Spleen (tissue), 11 donors: ENCODE results near the gene CST7. TPM values are rescaled to one million over a fixed set of nuclear protein-coding genes. Genes with fewer than 3 reads are reported as not detected.

Experiments used
- DNase-seq: peaks from one replicate; pipeline ENCODE4 v3.0.0-alpha.2; 2020
- H3K27ac ChIP-seq, 8 donors: fragments of 200-600 bp; sonication (generic) in 7 of 8; 1 replicate in 4 of 8; 2 replicates in 4 of 8; pipeline versions ENCODE4 v1.5.0 to v1.8.0; 2016 to 2021; ENCODE audit warnings: inconsistent platforms in 4 of 8, mild to moderate bottlenecking in 4 of 8, moderate library complexity in 1 of 8
- H3K27me3 ChIP-seq, 7 donors: fragments of 200-600 bp; sonication (generic) in 6 of 7; replicated peaks in 1 of 7; 1 replicate in 4 of 7; 2 replicates in 3 of 7; pipeline versions ENCODE4 v1.5.0 to v1.8.0; 2016 to 2021; ENCODE audit warnings: inconsistent platforms in 3 of 7, mild to moderate bottlenecking in 1 of 7
- H3K36me3 ChIP-seq, 6 donors: fragments of 200-600 bp; sonication (generic) in 5 of 6; 1 replicate in 4 of 6; 2 replicates in 2 of 6; pipeline versions ENCODE4 v1.5.0 to v1.8.0; 2016 to 2021; ENCODE audit warnings: inconsistent platforms in 2 of 6
- H3K4me1 ChIP-seq, 6 donors: fragments of 200-600 bp; sonication (generic) in 5 of 6; 1 replicate in 3 of 6; 2 replicates in 3 of 6; pipeline versions ENCODE4 v1.5.0 to v1.8.0; 2016 to 2021; ENCODE audit warnings: inconsistent platforms in 3 of 6
- H3K4me3 ChIP-seq, 8 donors: fragments of 200-600 bp; sonication (generic) in 7 of 8; 1 replicate in 4 of 8; 2 replicates in 4 of 8; pipeline versions ENCODE4 v1.5.0 to v1.8.0; 2016 to 2021; ENCODE audit warnings: inconsistent platforms in 4 of 8, mild to moderate bottlenecking in 4 of 8, moderate library complexity in 2 of 8
- H3K9me3 ChIP-seq, 8 donors: fragments of 200-600 bp; sonication (generic) in 7 of 8; 1 replicate in 4 of 8; 2 replicates in 4 of 8; pipeline versions ENCODE4 v1.5.0 to v1.8.0; 2016 to 2021; ENCODE audit warnings: inconsistent platforms in 4 of 8
- POLR2A ChIP-seq, 3 donors: fragments of 450-650 bp; IDR thresholded peaks; one replicate each; pipeline ENCODE4 v1.5.1; 2017; ENCODE audit warnings: antibody characterized with exemption in 3 of 3, mild to moderate bottlenecking in 1 of 3
- POLR2AphosphoS5 ChIP-seq, 3 donors: sonication (generic); formaldehyde crosslinking; IDR thresholded peaks; one replicate each; pipeline ENCODE4 v1.5.1; 2017; ENCODE audit warnings: antibody characterized with exemption in 3 of 3
- WGBS, 5 donors: extraction: QIAGEN DNeasy Blood & Tissue Kit in 3 of 5; methylation state at CpG; one replicate each; pipeline versions ENCODE4 v1.1.5 to v1.1.7; 2013 to 2018; 5-methylcytosine and 5-hydroxymethylcytosine counted together
- intact Hi-C: fragments of 100-400 bp; cut with DNase I; formaldehyde crosslinking; loops from one replicate; pipeline ENCODE4 v1.15.0; 2023; ENCODE audit warnings: low total_unique reads
- polyA plus RNA-seq, 3 donors: library from polyadenylated mRNA; stranded (reverse); fragments of 200-250 nt; gene quantifications; one replicate each; pipeline ENCODE4 v1.2.1, GENCODE V29; 2013
- total RNA-seq, 7 donors: library from RNA; depleted of rRNA in 3 of 7; stranded (reverse); fragments of >200 nt in 3 of 7; fragmentation: NEBNext Ultra II Directional in 4 of 7; extraction: Animal tissue kit (Norgen Biotek cat#: 25700) in 4 of 7; gene quantifications; one replicate each; pipeline versions ENCODE4 v1.1.0 to v1.2.1, GENCODE V29; 2016 to 2021
- TF ChIP-seq, protein P1 (sequence below), 11 experiments: fragments of 200-600 bp in 7 of 11; fragments of 450-650 bp in 4 of 11; sonication (generic) in 4 of 11; IDR thresholded peaks in 8 of 11; conservative IDR thresholded peaks in 3 of 11; 1 replicate in 7 of 11; 2 replicates in 4 of 11; pipeline versions ENCODE4 v1.4.0 to v1.8.0; 2016 to 2021; ENCODE audit warnings: antibody characterized with exemption in 11 of 11, inconsistent platforms in 4 of 11, mild to moderate bottlenecking in 1 of 11
- donor health status: healthy with polysubstance abuse.
- donor health status: DM: no; HTN: no; CAD: no; lungs with moderate emphysema.
- donor health status: DM: no; HTN: no; CAD: no.
- donor health status: Bipolar disorder and iron deficiency.
- donor health status: healthy.
- donor health status: DM: no; HTN: no; CAD: no.
- donor health status: DM: yes; HTN: yes; CAD: no.

The CST7 gene
- total and polyA plus RNA-seq, 10 donors: 23.1 to 298 (median 63.8) TPM

- DNase-seq: peak; percentile 89
- Histone ChIP-seq H3K27ac (no peak overlapping the region), H3K36me3 (no peaks in the 10 kb centered on the region), H3K9me3 (no peaks in the 10 kb centered on the region), H3K27me3 (no peaks in the 10 kb centered on the region), H3K4me1 (peaks cover 12 to 52% (median 37%) of the 10 kb centered on the region in 6 donors), H3K4me3 (peak overlapping the region in 1 of 8 donors; percentile 27)
- intact Hi-C loops: loop anchor here (2.0 to 5.0 kb wide), 2 partner anchors 72 to 403 kb away; no protein-coding TSS in a partner anchor
- TF ChIP-seq, protein P1, sequence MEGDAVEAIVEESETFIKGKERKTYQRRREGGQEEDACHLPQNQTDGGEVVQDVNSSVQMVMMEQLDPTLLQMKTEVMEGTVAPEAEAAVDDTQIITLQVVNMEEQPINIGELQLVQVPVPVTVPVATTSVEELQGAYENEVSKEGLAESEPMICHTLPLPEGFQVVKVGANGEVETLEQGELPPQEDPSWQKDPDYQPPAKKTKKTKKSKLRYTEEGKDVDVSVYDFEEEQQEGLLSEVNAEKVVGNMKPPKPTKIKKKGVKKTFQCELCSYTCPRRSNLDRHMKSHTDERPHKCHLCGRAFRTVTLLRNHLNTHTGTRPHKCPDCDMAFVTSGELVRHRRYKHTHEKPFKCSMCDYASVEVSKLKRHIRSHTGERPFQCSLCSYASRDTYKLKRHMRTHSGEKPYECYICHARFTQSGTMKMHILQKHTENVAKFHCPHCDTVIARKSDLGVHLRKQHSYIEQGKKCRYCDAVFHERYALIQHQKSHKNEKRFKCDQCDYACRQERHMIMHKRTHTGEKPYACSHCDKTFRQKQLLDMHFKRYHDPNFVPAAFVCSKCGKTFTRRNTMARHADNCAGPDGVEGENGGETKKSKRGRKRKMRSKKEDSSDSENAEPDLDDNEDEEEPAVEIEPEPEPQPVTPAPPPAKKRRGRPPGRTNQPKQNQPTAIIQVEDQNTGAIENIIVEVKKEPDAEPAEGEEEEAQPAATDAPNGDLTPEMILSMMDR (IDR thresholded peaks at IDR 0.05 in 8 of 11, conservative IDR thresholded peaks at IDR 0.05 in 3 of 11): peak; percentile 82 to 97 (median 94)
- TF ChIP-seq POLR2A (IDR thresholded peaks at IDR 0.05) (no peak), POLR2AphosphoS5 (IDR thresholded peaks at IDR 0.05) (peak in 2 of 3 donors; percentile 22 to 65)
- 40 to 50% (median 44%) methylated on average over 19 to 20 of the region's 20 CpGs for WGBS, 5 donors
Measured at GRCh38 chr20:24994470-24995368, 45.6 kb downstream of the CST7 start.

GRCh38 chr20:24995741-24996448 is 46.8 kb downstream of the CST7 start:
- TF ChIP-seq POLR2A (IDR thresholded peaks at IDR 0.05): no peak
- no peak for TF ChIP-seq POLR2AphosphoS5 (IDR thresholded peaks at IDR 0.05)
- TF ChIP-seq, protein P1 (IDR thresholded peaks at IDR 0.05 in 8 of 11, conservative IDR thresholded peaks at IDR 0.05 in 3 of 11): no peak
- 61 to 72% (median 67%) methylated on average over 9 of the region's 9 CpGs for WGBS, 5 donors
- H3K4me1 ChIP-seq: peaks cover 11 to 40% (median 33%) of the 10 kb centered on the region in 6 donors
- no peak overlapping the region for H3K4me3 ChIP-seq
- intact Hi-C loops: loop anchor here (2.0 kb wide), 1 partner anchor 71 kb away; no protein-coding TSS in a partner anchor
- no peaks in the 10 kb centered on the region for H3K36me3 ChIP-seq
- no peaks in the 10 kb centered on the region for H3K9me3 ChIP-seq
- no peak overlapping the region for H3K27ac ChIP-seq
- H3K27me3 ChIP-seq: no peaks in the 10 kb centered on the region
- peak; percentile 68 for DNase-seq

DNA sequence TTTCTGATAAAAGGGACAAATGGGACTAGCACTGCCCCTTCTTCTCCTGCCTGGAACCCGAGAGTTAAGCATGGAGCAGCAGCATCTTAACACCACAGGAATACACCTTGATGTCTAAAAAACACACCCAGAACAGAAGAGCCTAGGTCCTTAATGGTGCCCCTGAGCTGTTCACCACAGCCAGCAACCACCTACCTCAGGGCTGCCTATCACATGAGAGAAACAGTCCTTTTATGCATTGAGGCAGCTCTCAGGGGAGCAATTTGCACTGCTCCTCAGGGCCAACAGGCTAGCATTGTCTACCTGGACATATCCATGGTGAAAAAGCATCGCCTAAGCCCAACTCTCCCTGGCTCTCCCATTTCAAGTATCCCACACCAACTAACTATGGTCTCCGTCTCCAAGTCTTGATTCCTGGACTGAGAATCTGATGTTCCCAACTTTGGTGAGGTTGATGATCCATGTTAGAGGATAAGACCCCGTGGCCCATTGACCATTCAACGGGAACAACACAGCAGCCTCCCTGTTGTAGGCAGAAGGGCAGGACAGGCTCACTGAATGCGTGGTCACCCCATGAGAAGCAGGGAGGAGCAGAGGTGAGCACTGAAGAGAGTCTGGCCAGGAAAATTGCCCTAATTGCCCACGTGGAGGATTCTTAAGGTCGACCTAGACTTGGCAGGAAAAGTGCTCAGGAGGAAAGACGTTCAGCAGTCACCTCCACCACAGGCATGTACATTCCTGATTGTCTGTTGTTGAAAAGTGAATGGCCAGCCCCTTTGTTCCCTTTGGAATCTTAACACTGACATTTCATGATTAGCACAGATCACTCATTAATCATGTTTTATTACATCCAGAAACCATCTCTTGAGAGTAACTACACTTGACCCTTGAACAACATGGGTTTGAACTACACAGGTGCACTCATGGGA is 47.6 kb downstream of the CST7 start:
- no peak overlapping the region for H3K4me3 ChIP-seq
- no peaks in the 10 kb centered on the region for H3K9me3 ChIP-seq
- peaks cover 5 to 32% (median 25%) of the 10 kb centered on the region in 6 donors for H3K4me1 ChIP-seq
- no peak overlapping the region for H3K27ac ChIP-seq
- TF ChIP-seq POLR2A (IDR thresholded peaks at IDR 0.05): no peak
- TF ChIP-seq, protein P1 (IDR thresholded peaks at IDR 0.05 in 8 of 11, conservative IDR thresholded peaks at IDR 0.05 in 3 of 11): no peak
- no peak for TF ChIP-seq POLR2AphosphoS5 (IDR thresholded peaks at IDR 0.05)
- no peaks in the 10 kb centered on the region for H3K27me3 ChIP-seq
- peak; percentile 38 for DNase-seq
- 70 to 77% (median 74%) methylated on average over 9 of the region's 9 CpGs for WGBS, 5 donors
- no peaks in the 10 kb centered on the region for H3K36me3 ChIP-seq
- intact Hi-C loops: no loop called here
